SK-N-SH (cell line): Measurements from ENCODE around the gene ATP6V1G3. TPM values are rescaled to one million over a fixed set of nuclear protein-coding genes. Genes with fewer than 3 reads are reported as not detected.
"Not testable (repeated sequence)": the region's sequence is repeated elsewhere in the genome, so short reads cannot be mapped to it uniquely, and the experiment has no call there.

Source experiments
- CTCF ChIA-PET: fragments of 300-600, 350-600 bp; formaldehyde crosslinking; extraction: SDS; loops from one replicate; lab custom pipeline; 2021; lab: Yijun Ruan, JAX
- POLR2A ChIA-PET: fragments of 350-600 bp; sonication (Branson Sonifier 250); formaldehyde crosslinking; extraction: SDS; loops from one replicate; lab custom pipeline; 2020; ENCODE audit warnings: antibody characterized with exemption, inconsistent platforms; lab: Yijun Ruan, JAX
- DNase-seq: peaks from one replicate; pipeline ENCODE4 v3.0.0; 2012
- H2AFZ ChIP-seq: fragments of 200-600 bp; sonication (generic); 2 replicates; pipeline ENCODE4 v1.8.1; 2016; ENCODE audit warnings: antibody characterized with exemption, mild to moderate bottlenecking, low read depth
- H3F3A ChIP-seq: fragments of 200-600 bp; sonication (generic); replicated peaks from 2 replicates; pipeline ENCODE3; 2016; ENCODE audit warnings: antibody characterized with exemption, mild to moderate bottlenecking; ENCODE audit not compliant: insufficient read depth
- H3K27ac ChIP-seq, 2 experiments: fragments of 200-500 bp in 1 of 2; fragments of 200-600 bp in 1 of 2; sonication (Bioruptor generic) in 1 of 2; sonication (generic), shearing (Covaris generic) in 1 of 2; 2 replicates each; pipeline versions ENCODE4 v1.5.1 to v1.6.1; 2014 to 2016; ENCODE audit warnings: low read depth in 2 of 2, inconsistent platforms in 1 of 2, low read length in 1 of 2, mild to moderate bottlenecking in 1 of 2, mixed read lengths in 1 of 2
- H3K27me3 ChIP-seq: fragments of 200-600 bp; sonication (generic), shearing (Covaris generic); 2 replicates; pipeline ENCODE4 v1.6.1; 2016; ENCODE audit warnings: mixed run types; ENCODE audit not compliant: insufficient read depth
- H3K36me3 ChIP-seq, 2 experiments: fragments of 200-500 bp in 1 of 2; fragments of 200-600 bp in 1 of 2; sonication (Bioruptor generic) in 1 of 2; sonication (generic) in 1 of 2; replicated peaks in 1 of 2; 2 replicates each; pipeline versions ENCODE3 to v1.5.1; 2014 to 2016; ENCODE audit warnings: low read length in 1 of 2, mild to moderate bottlenecking in 1 of 2; ENCODE audit not compliant: insufficient read depth in 2 of 2, control insufficient read depth in 1 of 2
- H3K4me1 ChIP-seq, 2 experiments: fragments of 200-500 bp in 1 of 2; fragments of 200-600 bp in 1 of 2; sonication (Bioruptor generic) in 1 of 2; sonication (generic), shearing (Covaris generic) in 1 of 2; 2 replicates each; pipeline versions ENCODE4 v1.5.1 to v1.6.1; 2014 to 2016; ENCODE audit warnings: low read depth in 1 of 2, low read length in 1 of 2, mixed run types in 1 of 2; ENCODE audit not compliant: insufficient read depth in 2 of 2, control insufficient read depth in 1 of 2
- H3K4me2 ChIP-seq: fragments of 200-600 bp; sonication (generic), shearing (Covaris generic); 2 replicates; pipeline ENCODE4 v1.6.1; 2017; ENCODE audit warnings: mixed run types
- H3K4me3 ChIP-seq, 2 experiments: fragments of 200-500 bp in 1 of 2; fragments of 200-600 bp in 1 of 2; sonication (Bioruptor generic) in 1 of 2; sonication (generic), shearing (Covaris generic) in 1 of 2; 2 replicates each; pipeline versions ENCODE4 v1.5.1 to v1.8.1; 2014 to 2016; ENCODE audit warnings: low read depth in 2 of 2, inconsistent platforms in 1 of 2, low read length in 1 of 2, mild to moderate bottlenecking in 1 of 2, mixed read lengths in 1 of 2, moderate library complexity in 1 of 2
- H3K79me2 ChIP-seq: fragments of 200-600 bp; sonication (generic); 2 replicates; pipeline ENCODE4 v1.8.1; 2017; ENCODE audit warnings: mild to moderate bottlenecking; ENCODE audit not compliant: insufficient read depth
- H3K9ac ChIP-seq: fragments of 200-600 bp; sonication (generic); 2 replicates; pipeline ENCODE4 v1.6.1; 2017; ENCODE audit warnings: mixed run types
- H3K9me2 ChIP-seq: fragments of 200-600 bp; sonication (generic); 2 replicates; pipeline ENCODE4 v1.6.1; 2017; ENCODE audit warnings: mixed run types
- H3K9me3 ChIP-seq: fragments of 200-600 bp; sonication (generic); 2 replicates; pipeline ENCODE4 v1.6.1; 2017; ENCODE audit warnings: mixed run types, mild to moderate bottlenecking, moderate library complexity
- H4K20me1 ChIP-seq: fragments of 200-600 bp; sonication (generic); 2 replicates; pipeline ENCODE4 v1.6.1; 2017; ENCODE audit warnings: mild to moderate bottlenecking, mixed run types; ENCODE audit not compliant: insufficient read depth
- EP300 ChIP-seq, 2 experiments: IDR thresholded peaks; 2 replicates each; pipeline versions ENCODE4 v1.4.0 to v1.6.1; 2012; ENCODE audit warnings: borderline replicate concordance in 1 of 2, low read depth in 1 of 2, low read length in 1 of 2
- EZH2phosphoT487 ChIP-seq: fragments of 200-600 bp; sonication (generic); IDR thresholded peaks from 2 replicates; pipeline ENCODE4 v1.6.1; 2017; ENCODE audit warnings: low read depth, mixed run types, mild to moderate bottlenecking, antibody characterized with exemption, moderate library complexity, borderline replicate concordance
- FOXJ3 ChIP-seq: sonication (generic); formaldehyde crosslinking; IDR thresholded peaks from 2 replicates; pipeline ENCODE4 v1.5.1; 2020; ENCODE audit warnings: mild to moderate bottlenecking, missing genetic modification reagents
- NFIC ChIP-seq: IDR thresholded peaks from 2 replicates; pipeline ENCODE4 v1.4.0; 2012; ENCODE audit warnings: borderline replicate concordance
- PBX3 ChIP-seq: IDR thresholded peaks from 2 replicates; pipeline ENCODE4; 2012
- RCOR1 ChIP-seq: fragments of 150-350 bp; IDR thresholded peaks from 2 replicates; pipeline ENCODE4 v1.6.1; 2017; ENCODE audit warnings: antibody characterized with exemption, low read length
- TAF1 ChIP-seq: IDR thresholded peaks from 2 replicates; pipeline ENCODE4 v1.6.1; 2012; ENCODE audit warnings: low read depth, mild to moderate bottlenecking, low read length, moderate library complexity, borderline replicate concordance
- USF2 ChIP-seq: fragments of 150-350 bp; IDR thresholded peaks from 2 replicates; pipeline ENCODE4 v1.6.1; 2017; ENCODE audit warnings: antibody characterized with exemption, low read length, low read depth, borderline replicate concordance
- WGBS: methylation state at CpG from one replicate; pipeline ENCODE4 v1.1.6; 2017; ENCODE audit warnings: low lambda C conversion rate; 5-methylcytosine and 5-hydroxymethylcytosine counted together
- polyA plus RNA-seq, 3 experiments: library from polyadenylated mRNA; depleted of rRNA; stranded (reverse); fragments of >200 nt; gene quantifications; 2 replicates each; pipeline ENCODE4 v1.2.3, GENCODE V29; 2012

ATP6V1G3 gene
- polyA plus RNA-seq, 1 of the 3 experiments (the other 2 are of a cell fraction) = not detected

- no peak for TF ChIP-seq USF2
These were observed 58.8 kb downstream of the ATP6V1G3 start (continued) for GRCh38 chr1:198481661-198482060.

GRCh38 chr1:198480876-198481275, 59.6 kb downstream of the ATP6V1G3 start:
- H3K9me2 ChIP-seq = no peaks in the 10 kb centered on the region
- TF ChIP-seq EZH2phosphoT487 (no peak), TAF1 (no peak), NFIC (no peak), FOXJ3 (CRISPR knock-in tag) (no peak), PBX3 (no peak), EP300 (IDR thresholded peaks at IDR 0.05; ENCODE audit: borderline replicate concordance in 1 of 2, low read depth in 1 of 2, low read length in 1 of 2) (no peak), RCOR1 (no peak)
- CTCF ChIA-PET = interaction anchor here (1.8 to 2.3 kb wide), 2 partner anchors 15 to 205 kb away, joined by 7 to 9 read pairs; no protein-coding TSS in a partner anchor

GRCh38 chr1:198477354-198477753, 63.1 kb downstream of the ATP6V1G3 start:
- H3K4me3 ChIP-seq, H3K9me3 ChIP-seq, H4K20me1 ChIP-seq, H3K9me2 ChIP-seq, DNase-seq, POLR2A ChIA-PET, H3K36me3 ChIP-seq, H3K9ac ChIP-seq, CTCF ChIA-PET, H3K27me3 ChIP-seq, H3K4me1 ChIP-seq, H2AFZ ChIP-seq, H3K4me2 ChIP-seq, H3K79me2 ChIP-seq, H3K27ac ChIP-seq, H3F3A ChIP-seq: not testable (repeated sequence)

More at GRCh38 chr1:198480876-198481275, 59.6 kb downstream of the ATP6V1G3 start:
- no peaks in the 10 kb centered on the region for H3K79me2 ChIP-seq
- H3K9ac ChIP-seq = no peak overlapping the region
- no peaks in the 10 kb centered on the region for H3K9me3 ChIP-seq
- no peaks in the 10 kb centered on the region for H3F3A ChIP-seq
- DNase-seq = no peak
- POLR2A ChIA-PET = no interaction called here
- 62% methylated on average over 2 of the region's 2 CpGs for WGBS
- no peak overlapping the region for H2AFZ ChIP-seq
- H4K20me1 ChIP-seq = no peaks in the 10 kb centered on the region
- no peak overlapping the region for H3K4me2 ChIP-seq
- no peaks in the 10 kb centered on the region for H3K4me1 ChIP-seq
- no peaks in the 10 kb centered on the region for H3K36me3 ChIP-seq
- H3K27ac ChIP-seq = no peak overlapping the region
- no peaks in the 10 kb centered on the region for H3K27me3 ChIP-seq
- H3K4me3 ChIP-seq = no peak overlapping the region

Other genes starting within 250 kb of the ATP6V1G3 start
- 0.03 and 0.11 TPM in 2 replicates for gene PTPRC, start 98.4 kb upstream of the ATP6V1G3 start, polyA plus RNA-seq (2012; rRNA removed)